Stimulated activated naive B cell treated with anti-CD40 and anti-IgM and Interleukin-4, amounts not matched to agents 10 μg/mL and 1 μg/mL and 100 μg/mL, for 72 hours (primary cell): ENCODE results near the gene PLEKHF1.
A peak's percentile ranks its signal among the peaks of the same experiment; 100 is the strongest.

Source experiments
- ATAC-seq, 2 donors: fragments of 150-1000 bp; cut with Tn5 transposase; replicated peaks; 2 replicates each; pipeline ENCODE4 v1.10.0; 2021; ENCODE audit warnings: moderate library complexity in 1 of 2
- DNase-seq: peaks from one replicate; pipeline ENCODE4 v3.0.0; 2021
- H3K27ac Mint-ChIP-seq: one replicate; pipeline ENCODE4 v1.8.0; 2022; ENCODE audit warnings: mild to moderate bottlenecking, mixed read lengths
- H3K27me3 Mint-ChIP-seq, 2 donors: one replicate each; pipeline ENCODE4 v1.8.0; 2022; ENCODE audit warnings: mixed read lengths in 2 of 2
- H3K36me3 Mint-ChIP-seq, 2 donors: one replicate each; pipeline ENCODE4 v1.8.0; 2022; ENCODE audit warnings: mixed read lengths in 2 of 2, mild to moderate bottlenecking in 1 of 2
- H3K4me1 Mint-ChIP-seq, 2 donors: one replicate each; pipeline ENCODE4 v1.8.0; 2022; ENCODE audit warnings: mixed read lengths in 2 of 2, mild to moderate bottlenecking in 1 of 2
- H3K4me3 Mint-ChIP-seq, 2 donors: one replicate each; pipeline ENCODE4 v1.8.0; 2022; ENCODE audit warnings: mild to moderate bottlenecking in 2 of 2, mixed read lengths in 2 of 2, moderate library complexity in 1 of 2
- H3K9me3 Mint-ChIP-seq, 2 donors: one replicate each; pipeline ENCODE4 v1.8.0; 2022; ENCODE audit warnings: mixed read lengths in 2 of 2, mild to moderate bottlenecking in 1 of 2

The PLEKHF1 gene

DNA sequence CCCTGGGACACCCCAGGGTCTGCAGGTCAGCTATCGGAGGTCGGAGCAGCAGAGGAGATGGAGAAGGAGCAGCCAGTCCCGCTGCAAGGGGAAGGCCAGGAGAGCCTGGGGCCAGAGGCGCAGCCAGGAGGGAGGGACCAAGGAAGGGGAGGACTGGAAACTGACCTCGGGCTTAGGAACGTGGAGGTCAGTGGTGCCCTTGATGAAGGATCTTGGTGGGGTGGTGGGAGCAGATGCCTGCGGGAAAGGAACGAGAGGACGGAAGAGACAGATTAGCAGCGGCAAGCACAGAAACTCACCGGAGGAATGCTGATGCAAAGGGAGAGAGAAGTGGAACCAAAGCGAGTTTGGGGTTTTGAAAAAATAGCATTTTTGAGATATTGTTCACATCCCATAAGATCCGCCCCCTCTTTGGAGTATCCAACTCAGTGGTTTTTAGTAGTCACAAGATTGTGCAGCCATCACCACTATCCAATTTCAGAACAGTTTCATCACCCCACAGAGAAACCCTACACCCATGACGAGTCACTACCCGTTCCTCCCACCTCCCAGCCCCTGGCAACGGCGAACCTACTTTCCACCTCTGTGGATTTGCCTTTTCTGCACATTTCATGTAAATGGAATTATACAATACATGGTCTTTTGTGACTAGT lies 22.1 kb downstream of the PLEKHF1 start:
- Mint-ChIP-seq H3K9me3 (peaks cover 3 to 5% of the 10 kb centered on the region in 2 donors), H3K27ac (no peak overlapping the region), H3K27me3 (peaks cover 0 to 5% of the 10 kb centered on the region in 2 donors), H3K4me3 (no peak overlapping the region), H3K36me3 (peaks cover 4 to 6% of the 10 kb centered on the region in 2 donors), H3K4me1 (peaks cover 10 to 12% of the 10 kb centered on the region in 2 donors)
- ATAC-seq (no peak), DNase-seq (no peak)

DNA sequence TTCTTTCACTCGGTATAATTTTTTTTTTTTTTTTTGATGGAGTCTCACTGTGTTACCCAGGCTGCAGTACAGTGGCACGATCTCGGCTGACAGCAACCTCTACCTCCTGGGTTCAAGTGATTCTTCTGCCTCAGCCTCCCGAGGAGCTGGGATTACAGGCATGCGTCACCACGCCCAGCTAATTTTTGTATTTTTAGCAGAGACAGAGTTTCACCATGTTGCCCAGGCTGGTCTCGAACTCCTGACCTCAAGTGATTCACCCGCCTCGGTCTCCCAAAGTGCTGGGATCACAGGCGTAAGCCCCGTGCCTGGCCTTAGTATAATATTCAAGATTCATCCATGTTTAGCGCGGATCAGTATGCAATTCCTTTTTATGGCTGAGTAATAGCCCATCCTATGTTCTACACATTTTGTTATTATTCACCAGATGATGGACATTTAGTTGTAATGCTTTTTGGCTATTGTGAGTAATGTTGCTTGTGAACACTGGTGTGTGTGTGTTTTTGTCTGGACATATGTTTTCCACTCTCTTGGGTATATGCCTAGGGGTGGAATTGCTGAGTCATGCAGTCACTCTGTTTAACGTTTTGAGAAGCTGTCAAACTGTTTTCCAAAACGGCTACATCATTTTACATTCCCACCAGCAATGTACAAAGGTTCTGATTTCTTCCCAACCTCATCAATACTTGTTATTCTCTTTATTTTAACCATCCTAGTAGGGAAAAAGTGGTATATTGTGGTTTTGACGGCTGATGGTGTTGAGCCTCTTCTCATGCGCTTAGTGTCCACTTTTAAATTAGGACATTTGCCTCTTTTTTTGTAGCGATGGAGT lies 22.9 kb downstream of the PLEKHF1 start:
- no peak for DNase-seq
- no peak overlapping the region for H3K4me3 Mint-ChIP-seq
- peaks cover 0 to 5% of the 10 kb centered on the region in 2 donors for H3K27me3 Mint-ChIP-seq
- peaks cover 3 to 5% of the 10 kb centered on the region in 2 donors for H3K9me3 Mint-ChIP-seq
- peaks cover 4 to 6% of the 10 kb centered on the region in 2 donors for H3K36me3 Mint-ChIP-seq
- peaks cover 12 to 17% of the 10 kb centered on the region in 2 donors for H3K4me1 Mint-ChIP-seq
- H3K27ac Mint-ChIP-seq: no peak overlapping the region
- no peak for ATAC-seq

- Mint-ChIP-seq H3K4me1 (peaks cover 24 to 41% of the 10 kb centered on the region in 2 donors), H3K27ac (peak overlapping the region; percentile 37), H3K36me3 (peaks cover 4 to 6% of the 10 kb centered on the region in 2 donors), H3K9me3 (peaks cover 3 to 5% of the 10 kb centered on the region in 2 donors), H3K27me3 (peaks cover 0 to 5% of the 10 kb centered on the region in 2 donors), H3K4me3 (no peak overlapping the region)
- DNase-seq (no peak), ATAC-seq (peak; percentile 41 to 49)
Observed at GRCh38 chr19:29690842-29691241, 25.6 kb downstream of the PLEKHF1 start.

GRCh38 chr19:29694161-29694560 lies 28.9 kb downstream of the PLEKHF1 start:
- Mint-ChIP-seq H3K9me3 (peaks cover 3 to 5% of the 10 kb centered on the region in 2 donors), H3K27ac (no peak overlapping the region), H3K36me3 (peaks cover 4 to 6% of the 10 kb centered on the region in 2 donors), H3K27me3 (no peaks in the 10 kb centered on the region), H3K4me3 (no peak overlapping the region), H3K4me1 (peaks cover 25 to 45% of the 10 kb centered on the region in 2 donors)
- DNase-seq: no peak
- peak; percentile 2 to 8 for ATAC-seq

GRCh38 chr19:29694669-29695627 lies 29.7 kb downstream of the PLEKHF1 start:
- ATAC-seq (peak; percentile 100), DNase-seq (peak; percentile 58)
- Mint-ChIP-seq H3K27me3 (no peaks in the 10 kb centered on the region), H3K27ac (peak overlapping the region; percentile 80), H3K36me3 (no peaks in the 10 kb centered on the region), H3K9me3 (no peaks in the 10 kb centered on the region), H3K4me3 (no peak overlapping the region), H3K4me1 (peaks cover 22 to 45% of the 10 kb centered on the region in 2 donors)

DNA sequence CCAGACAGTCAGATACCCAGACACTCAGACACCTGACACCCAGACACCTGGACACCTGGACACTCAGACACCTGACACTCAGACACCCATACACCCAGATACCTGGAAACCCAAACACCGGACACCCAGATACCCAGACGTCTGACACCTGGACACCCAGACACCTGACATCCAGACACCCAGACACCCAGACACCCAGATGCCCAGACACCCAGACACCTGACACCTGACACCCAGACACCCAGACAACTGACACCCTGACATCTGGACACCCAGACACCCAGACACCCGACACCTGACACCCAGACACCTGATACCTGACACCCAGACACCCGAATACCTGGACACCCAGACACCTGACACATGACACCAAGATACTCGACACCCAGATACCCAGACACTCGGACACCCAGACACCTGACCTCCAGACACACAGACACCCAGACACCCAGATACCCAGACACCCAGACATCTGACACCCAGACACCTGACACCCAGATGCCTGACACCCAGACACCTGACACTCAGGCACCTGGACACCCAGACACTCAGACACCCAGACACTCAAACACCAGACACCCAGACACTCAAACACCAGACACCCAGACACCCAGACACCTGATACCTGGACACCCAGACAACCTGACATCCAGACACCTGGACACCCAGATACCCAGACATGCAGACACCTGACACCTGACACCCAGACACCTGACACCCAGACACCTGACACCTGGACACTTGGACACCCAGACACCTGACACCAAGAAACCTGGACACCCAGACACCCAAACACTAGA lies 30.7 kb downstream of the PLEKHF1 start:
- H3K4me1 Mint-ChIP-seq: peaks cover 21 to 45% of the 10 kb centered on the region in 2 donors
- H3K27me3 Mint-ChIP-seq: no peaks in the 10 kb centered on the region
- no peak overlapping the region for H3K4me3 Mint-ChIP-seq
- no peaks in the 10 kb centered on the region for H3K36me3 Mint-ChIP-seq
- no peak for DNase-seq
- H3K9me3 Mint-ChIP-seq: no peaks in the 10 kb centered on the region
- no peak for ATAC-seq
- H3K27ac Mint-ChIP-seq: peak overlapping the region; percentile 27

DNA sequence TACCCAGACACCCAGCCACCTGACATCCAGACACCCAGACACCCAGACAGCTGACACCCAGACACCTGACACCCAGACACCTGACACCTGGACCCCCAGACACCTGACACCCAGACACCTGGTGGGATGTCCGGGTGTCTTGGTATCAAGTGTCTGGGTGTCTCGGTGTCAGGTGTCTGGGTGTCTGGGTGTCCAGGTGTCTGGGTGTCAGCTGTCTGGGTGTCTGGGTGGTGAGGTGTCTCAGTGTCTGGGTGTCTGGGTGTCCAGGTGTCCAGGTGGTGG lies 31.2 kb downstream of the PLEKHF1 start:
- Mint-ChIP-seq H3K27ac (peak overlapping the region; percentile 27), H3K9me3 (no peaks in the 10 kb centered on the region), H3K4me1 (peaks cover 19 to 45% of the 10 kb centered on the region in 2 donors), H3K36me3 (no peaks in the 10 kb centered on the region), H3K27me3 (no peaks in the 10 kb centered on the region), H3K4me3 (no peak overlapping the region)
- DNase-seq: no peak
- ATAC-seq: no peak

DNA sequence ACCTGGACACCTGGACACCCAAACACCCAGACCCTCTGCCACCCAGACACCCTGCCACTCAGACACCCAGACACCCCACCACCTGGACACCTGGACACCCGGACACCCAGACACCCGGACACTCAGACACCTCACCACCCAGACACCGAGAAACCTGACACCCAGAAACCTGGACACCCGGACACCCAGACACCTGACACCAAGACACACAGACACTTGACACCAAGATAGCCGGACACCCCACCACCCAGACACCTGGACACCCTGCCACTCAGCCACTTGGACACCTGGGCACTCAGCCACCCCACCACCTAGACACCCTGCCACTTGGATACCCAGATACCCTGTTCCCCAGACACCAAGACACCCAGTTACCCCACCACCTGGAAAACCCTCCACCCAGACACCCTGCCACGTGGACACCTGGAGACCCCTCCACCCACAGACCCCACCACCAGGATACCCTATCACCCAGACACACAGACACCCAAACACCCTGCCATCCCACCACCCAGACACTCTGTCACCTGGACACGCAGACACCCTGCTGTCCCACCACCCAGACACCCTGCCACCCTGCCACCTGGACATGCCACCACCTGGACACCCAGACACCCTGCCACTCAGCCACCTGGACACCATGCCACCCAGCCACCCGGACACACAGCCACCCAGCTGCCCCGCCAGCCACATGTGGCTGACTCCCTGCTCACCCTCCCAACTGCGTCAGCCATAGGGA lies 32.4 kb downstream of the PLEKHF1 start:
- Mint-ChIP-seq H3K36me3 (peaks cover 2 to 4% of the 10 kb centered on the region in 2 donors), H3K4me1 (peaks cover 19 to 43% of the 10 kb centered on the region in 2 donors), H3K27me3 (no peaks in the 10 kb centered on the region), H3K4me3 (no peak overlapping the region), H3K27ac (peak overlapping the region; percentile 90), H3K9me3 (no peaks in the 10 kb centered on the region)
- ATAC-seq (no peak), DNase-seq (no peak)

DNA sequence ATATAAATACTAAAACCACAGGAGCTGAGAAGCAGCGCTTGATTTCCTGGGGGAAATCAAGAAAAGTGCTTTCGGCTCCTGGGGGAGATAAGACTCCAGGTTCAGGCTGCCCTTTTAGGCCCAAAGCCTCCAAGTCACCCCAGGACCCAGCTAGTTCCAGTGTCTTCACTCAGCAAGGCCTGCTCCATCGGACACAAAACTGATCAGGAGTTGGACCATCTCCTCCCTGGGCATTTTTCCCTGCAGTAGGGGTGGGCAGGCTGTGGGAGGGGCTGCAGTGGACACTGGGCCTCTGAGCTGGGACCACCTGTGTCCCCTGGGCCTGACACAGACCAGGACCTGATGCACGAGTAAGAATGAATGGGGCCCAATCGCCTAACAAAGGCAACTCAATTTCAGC lies 34.6 kb downstream of the PLEKHF1 start:
- Mint-ChIP-seq H3K27me3 (no peaks in the 10 kb centered on the region), H3K4me1 (peaks cover 13 to 30% of the 10 kb centered on the region in 2 donors), H3K4me3 (no peak overlapping the region), H3K36me3 (peaks cover 6 to 9% of the 10 kb centered on the region in 2 donors), H3K27ac (no peak overlapping the region), H3K9me3 (no peaks in the 10 kb centered on the region)
- ATAC-seq: no peak
- no peak for DNase-seq

GRCh38 chr19:29700498-29700897 lies 35.2 kb downstream of the PLEKHF1 start:
- Mint-ChIP-seq H3K4me3 (no peak overlapping the region), H3K27ac (no peak overlapping the region), H3K27me3 (no peaks in the 10 kb centered on the region), H3K4me1 (peaks cover 12 to 30% of the 10 kb centered on the region in 2 donors), H3K9me3 (no peaks in the 10 kb centered on the region), H3K36me3 (peaks cover 9 to 13% of the 10 kb centered on the region in 2 donors)
- ATAC-seq (no peak), DNase-seq (no peak)

DNA sequence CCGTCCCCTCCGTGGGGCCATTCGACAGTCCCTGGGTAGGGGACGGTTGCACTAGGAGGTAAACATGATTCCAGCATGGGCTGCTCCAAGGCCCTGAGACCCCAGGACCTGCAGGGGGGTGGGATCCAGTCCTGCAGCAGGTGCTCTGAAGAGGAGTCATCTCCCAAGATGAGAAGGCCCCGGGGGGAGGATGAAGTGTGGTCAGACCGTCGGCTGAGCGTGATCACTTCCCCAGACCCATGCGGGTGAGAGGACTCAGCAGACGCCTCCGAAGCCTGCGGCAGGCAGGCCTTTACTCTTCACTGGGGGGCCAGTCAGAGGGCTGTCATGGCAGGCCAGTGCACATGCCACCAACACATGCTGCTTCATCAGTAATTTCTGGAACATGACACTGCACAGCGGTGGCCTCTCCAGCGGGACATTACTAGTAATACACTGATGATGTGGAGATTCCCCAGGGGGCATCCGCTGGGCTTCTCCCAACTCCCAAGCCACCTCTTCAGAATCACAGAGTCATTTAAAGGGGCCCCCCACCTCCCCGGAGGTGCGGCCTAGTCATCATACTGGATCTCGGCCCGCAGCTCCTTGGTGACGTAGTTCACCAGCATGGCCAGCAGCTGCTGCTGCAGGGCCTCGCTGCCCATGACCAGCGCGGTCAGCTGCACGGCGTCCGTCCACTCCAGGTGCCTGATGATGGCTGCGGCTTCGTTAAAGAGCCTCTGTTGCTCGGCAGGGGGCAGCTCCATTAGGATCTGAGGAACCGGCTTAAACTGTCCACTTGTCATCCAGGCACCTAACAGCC lies 37.1 kb downstream of the PLEKHF1 start:
- Mint-ChIP-seq H3K9me3 (no peaks in the 10 kb centered on the region), H3K4me3 (no peak overlapping the region), H3K36me3 (peaks cover 14 to 20% of the 10 kb centered on the region in 2 donors), H3K27me3 (no peaks in the 10 kb centered on the region), H3K4me1 (peaks cover 11 to 22% of the 10 kb centered on the region in 2 donors), H3K27ac (no peak overlapping the region)
- DNase-seq (no peak), ATAC-seq (no peak)

DNA sequence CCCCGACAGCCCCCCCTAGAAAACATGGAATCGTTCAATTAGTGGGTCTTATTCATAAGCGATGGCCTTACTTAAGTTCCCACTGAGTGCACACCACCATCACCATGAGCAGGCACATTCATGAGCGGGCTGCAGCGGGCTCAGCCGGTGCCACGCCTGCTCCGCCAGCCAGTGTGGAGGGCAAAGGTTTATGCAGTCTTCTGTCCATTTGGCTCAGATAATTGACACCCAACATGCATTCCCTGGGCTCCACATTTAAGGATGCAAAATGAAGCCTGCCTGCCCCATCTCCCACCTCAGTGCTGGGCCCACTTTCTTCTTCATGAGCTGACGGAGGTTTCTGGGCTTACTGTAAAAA lies 37.7 kb downstream of the PLEKHF1 start:
- DNase-seq (no peak), ATAC-seq (no peak)
- H3K27me3 Mint-ChIP-seq: no peaks in the 10 kb centered on the region
- H3K4me3 Mint-ChIP-seq: no peak overlapping the region
- no peaks in the 10 kb centered on the region for H3K9me3 Mint-ChIP-seq
- peaks cover 9 to 16% of the 10 kb centered on the region in 2 donors for H3K4me1 Mint-ChIP-seq
- no peak overlapping the region for H3K27ac Mint-ChIP-seq
- peaks cover 14 to 20% of the 10 kb centered on the region in 2 donors for H3K36me3 Mint-ChIP-seq
